Stimulated activated CD4-positive, alpha-beta T cell treated with anti-CD3 and anti-CD28 coated beads, TNF-alpha, amount 100 ng/mL, for 24 hours (primary cell): ENCODE results near the gene CACNA2D2.
A peak's percentile ranks its signal among the peaks of the same experiment; 100 is the strongest.

ENCODE experiments used
- DNase-seq, 3 experiments: peaks; one replicate each; pipeline ENCODE4 v3.0.0-alpha.2; 2020; ENCODE audit warnings: low read depth in 3 of 3

Gene CACNA2D2

GRCh38 chr3:50347187-50347813 is 156.1 kb downstream of the CACNA2D2 start:
- DNase-seq = peak; percentile 45 to 68 (median 62)

GRCh38 chr3:50345586-50346234 is 157.7 kb downstream of the CACNA2D2 start, which contains the start of gene ZMYND10:
TSS of gene ZMYND10 (minus strand) at chr3:50345732. CDS start at chr3:50345579, 153 bp downstream.
- DNase-seq = peak in 2 of 3 experiments; percentile 53 to 80

DNA sequence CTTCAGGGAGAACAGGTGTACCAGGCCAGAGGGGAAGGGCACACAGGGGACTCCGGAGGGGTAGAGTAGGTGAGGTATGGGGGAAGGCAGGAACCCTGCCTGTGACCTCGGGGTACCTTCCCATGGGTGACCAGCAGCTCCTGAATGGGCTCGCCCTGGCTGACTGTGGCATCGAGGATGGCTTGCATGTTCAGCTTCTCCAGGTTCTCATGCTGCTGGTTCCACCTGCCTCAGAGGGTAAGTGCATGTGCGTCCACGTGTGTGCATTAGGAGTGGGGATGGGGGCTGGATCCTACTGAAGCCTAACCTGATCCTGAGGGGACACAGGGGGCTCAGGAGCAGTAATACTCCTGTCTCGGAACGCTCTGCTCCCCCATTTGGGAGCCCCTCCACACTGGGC is 158.4 kb downstream of the CACNA2D2 start:
- DNase-seq = no peak

DNA sequence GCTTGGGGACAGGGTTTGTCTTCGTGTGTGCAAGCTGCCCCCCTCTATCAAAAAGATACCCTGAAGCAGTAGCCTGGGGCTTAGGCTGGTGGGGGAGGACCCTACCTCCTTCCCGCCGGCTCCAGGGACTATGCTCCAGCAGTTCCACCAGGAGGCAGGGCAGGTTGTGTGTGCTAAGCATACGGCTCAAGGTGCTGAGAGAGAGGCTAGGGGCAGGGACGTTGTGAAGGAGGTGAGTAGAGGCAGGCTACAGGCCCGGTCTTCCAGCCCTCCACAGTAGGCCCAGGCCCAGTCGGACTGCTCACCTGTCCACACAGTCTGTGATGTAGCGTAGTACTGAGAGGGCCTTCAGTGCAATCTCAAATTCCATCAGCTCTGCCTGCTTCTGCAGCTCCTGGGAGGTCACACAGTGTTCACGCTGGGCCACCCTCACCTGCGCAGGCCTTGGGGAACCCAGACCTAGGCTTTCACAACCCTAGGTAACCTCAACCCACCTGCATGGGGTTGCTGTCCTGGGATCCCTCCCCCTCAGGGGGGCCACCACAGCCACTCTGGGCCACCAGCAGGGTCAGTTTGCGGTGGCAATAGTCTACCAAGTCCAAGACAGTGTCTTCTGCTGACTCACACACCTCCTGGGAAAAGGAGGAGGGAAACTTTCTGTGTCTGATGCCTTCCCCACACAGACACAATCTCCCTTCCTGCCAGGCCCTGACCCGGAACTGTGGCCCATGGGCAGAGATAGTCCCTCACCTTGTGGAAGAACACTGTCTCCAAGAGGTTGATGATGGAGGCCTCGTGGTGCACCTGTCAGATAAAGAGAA is 160.4 kb downstream of the CACNA2D2 start:
- DNase-seq = no peak

DNA sequence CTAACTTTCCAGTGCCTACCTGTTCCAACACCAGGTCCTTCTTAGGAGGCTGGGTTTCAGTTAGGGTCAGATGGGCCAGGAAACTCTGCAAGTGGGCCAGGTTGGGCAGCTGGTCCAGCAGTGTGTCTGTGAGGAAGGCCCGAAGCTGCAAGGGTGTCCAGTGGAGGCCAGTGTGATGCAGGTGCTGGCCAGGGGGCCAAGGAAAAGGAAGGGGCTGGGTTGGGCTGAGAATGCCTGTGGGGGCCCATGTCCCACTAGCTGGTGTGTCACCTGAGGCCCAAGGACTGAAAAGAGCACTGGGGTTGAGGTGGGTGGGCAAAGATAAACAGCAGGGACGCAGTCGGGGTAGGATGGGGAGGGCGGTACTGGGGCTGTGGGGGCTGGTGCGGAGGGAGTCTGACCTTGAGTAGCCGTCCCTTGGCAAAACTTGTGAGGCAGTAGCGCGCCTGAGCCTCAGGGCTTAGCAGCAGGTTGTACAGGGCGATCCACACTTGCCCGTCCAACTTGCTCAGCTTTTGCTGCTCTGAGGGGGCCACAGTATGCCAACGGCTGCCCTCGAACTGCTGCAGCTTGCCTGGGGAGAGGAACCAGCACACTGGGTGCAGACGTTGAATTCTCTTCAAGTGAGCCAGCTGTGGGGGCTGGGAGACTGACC is 161.3 kb downstream of the CACNA2D2 start:
- no peak for DNase-seq

DNA sequence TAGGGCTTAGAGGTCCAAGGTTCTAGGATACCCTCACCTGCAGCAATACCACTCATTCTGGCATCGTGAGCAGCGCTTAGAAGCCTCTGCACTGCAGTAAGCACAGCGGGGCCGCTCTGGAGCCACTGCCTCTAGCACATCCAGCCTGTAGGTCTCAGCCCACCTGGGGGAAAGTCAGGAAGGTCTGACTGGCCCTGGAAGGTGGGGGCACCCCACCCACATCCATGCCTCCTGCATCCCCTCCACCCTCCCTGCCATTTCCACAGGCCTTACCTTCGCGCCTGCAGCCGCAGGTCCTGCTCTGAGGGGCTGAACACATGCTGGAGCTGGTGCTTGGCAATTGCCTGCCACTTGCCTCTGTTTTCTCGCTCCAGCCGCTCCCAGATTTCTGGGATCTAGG is 161.9 kb downstream of the CACNA2D2 start:
- DNase-seq = no peak

- peak in 2 of 3 experiments; percentile 59 to 82 for DNase-seq
Measured at GRCh38 chr3:50340448-50341329, 162.7 kb downstream of the CACNA2D2 start, which contains the start of gene RASSF1. TSS of gene RASSF1 (minus strand) at chr3:50340836. CDS start at chr3:50340805, 31 bp downstream.

DNA sequence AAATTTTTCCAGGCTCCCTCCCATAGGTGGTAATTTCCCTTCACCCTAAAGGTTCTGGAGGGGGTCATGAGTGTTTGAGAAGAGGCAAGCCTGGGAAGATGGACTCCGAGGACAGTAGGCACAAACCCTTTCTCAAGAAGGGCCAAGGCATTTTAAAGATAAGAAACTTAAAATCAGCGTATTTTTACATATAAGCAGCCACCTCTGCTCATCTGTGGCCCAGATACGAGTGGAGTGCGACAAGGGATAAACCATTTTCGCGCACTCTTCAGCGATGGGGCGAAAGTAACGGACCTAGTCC is 163.3 kb downstream of the CACNA2D2 start:
- DNase-seq = no peak

GRCh38 chr3:50339485-50340146 is 163.8 kb downstream of the CACNA2D2 start:
- DNase-seq = no peak

DNA sequence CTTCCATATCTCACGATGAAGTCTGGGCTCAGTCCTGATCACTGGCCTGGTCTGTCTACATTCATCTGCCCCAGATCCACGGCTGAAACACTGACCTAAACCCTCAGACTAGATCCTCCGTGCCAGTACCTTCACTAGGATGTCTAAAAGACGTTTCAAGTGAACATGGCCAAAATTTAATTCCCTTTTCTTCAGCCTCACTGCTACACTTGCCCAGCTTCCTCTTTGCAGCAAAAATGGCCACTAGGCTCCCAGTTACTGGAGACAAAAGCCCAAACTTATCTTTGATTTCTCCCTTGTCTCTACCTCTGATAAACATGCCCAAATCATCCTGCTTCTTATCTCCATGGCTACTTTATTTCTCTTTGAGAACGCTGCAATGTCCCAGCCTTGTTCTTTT is 164.5 kb downstream of the CACNA2D2 start:
- DNase-seq = no peak

DNA sequence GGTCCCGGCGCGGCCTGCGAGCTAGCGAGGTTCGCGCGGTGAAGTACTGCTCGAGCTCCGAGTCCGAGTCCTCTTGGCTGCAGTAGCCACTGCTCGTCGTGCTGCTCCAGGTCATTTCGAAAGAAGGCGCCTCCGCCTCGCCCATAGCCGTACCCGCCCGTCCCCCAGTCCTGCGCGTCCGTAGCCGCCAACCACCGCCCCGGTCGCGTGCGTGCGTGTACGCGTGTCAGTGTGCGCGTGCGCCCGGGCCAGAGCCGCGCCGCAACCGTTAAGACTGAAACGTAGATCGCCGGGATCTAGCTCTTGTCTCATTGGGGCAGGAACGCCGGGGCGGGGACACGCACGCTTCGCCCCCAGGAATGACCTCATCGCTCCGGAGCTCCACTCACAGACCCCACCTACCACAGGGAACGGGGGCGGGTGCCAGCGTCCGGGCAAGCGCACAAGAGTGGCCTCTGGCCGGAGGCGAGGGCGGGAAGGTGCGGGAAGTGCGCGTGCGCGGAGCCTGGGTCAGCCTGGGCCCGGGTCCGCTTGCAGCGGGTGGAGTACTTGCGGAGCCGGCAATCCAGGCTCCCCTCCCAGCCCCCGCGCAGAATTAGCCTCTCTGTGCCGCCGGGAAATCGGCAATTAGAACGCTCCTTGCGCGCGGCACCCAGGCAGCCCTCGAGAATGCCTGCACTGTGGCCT is 166.1 kb downstream of the CACNA2D2 start:
- peak; percentile 94 to 98 (median 96) for DNase-seq

DNA sequence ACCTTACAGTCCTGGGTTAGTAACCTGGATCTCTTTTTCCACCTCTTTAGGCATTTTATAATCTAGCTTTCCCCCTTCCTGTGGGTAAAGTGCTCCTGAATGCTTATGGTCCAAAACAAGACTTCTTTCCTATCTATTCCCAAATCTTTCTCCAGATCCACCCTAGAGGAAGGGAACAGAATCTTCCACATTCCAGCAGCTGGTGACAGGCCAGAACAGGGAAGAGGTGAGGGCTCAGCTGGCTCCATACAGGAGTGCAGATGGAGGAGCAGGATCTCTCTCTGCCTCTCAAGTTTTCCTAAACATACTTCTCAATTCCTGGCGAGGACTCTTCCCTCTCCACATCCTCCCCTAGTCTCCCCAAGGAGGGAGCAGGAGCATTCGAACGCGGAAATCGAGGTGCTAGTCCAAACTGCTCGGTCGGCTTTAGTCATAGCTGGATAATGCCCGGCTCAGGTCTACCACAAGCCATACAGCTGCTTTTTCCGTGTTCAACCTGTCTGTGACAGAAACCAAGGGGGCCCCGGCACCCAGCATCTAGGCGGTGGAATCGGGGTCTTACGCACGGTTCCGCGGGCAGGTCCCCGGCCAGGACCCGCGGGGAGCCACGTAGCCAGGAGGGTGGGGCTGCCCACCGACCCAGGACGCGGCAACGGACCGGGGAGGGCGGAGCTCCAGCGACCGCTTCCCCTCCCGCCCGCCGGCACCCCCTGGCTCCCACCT is 166.8 kb downstream of the CACNA2D2 start:
- peak in 1 of 3 experiments; percentile 27 for DNase-seq

- no peak for DNase-seq
Measured at GRCh38 chr3:50334339-50335075, 168.9 kb downstream of the CACNA2D2 start.

GRCh38 chr3:50333744-50334328 is 169.6 kb downstream of the CACNA2D2 start:
- no peak for DNase-seq

- DNase-seq = no peak
Measured at GRCh38 chr3:50331364-50331907, 172.0 kb downstream of the CACNA2D2 start.

DNA sequence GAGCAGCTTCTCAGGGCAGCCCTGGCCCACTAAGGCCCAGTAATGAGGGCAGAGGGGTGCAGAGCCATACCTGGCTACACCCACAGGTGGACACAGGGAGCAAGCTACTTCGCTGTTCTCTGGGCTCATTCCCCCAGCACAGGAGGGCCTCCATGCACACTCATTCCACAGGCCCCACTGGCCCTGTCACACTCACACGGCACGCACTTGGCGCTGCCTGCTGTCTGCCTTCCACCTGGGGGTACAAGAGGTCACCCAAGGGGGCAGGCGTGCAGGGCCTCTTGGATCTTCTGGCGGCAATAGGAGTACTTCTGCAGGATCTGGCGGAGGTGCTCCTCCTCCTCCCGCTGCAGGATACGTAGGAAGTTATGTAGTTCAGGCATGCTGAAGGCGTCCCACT is 173.1 kb downstream of the CACNA2D2 start:
- no peak for DNase-seq

DNA sequence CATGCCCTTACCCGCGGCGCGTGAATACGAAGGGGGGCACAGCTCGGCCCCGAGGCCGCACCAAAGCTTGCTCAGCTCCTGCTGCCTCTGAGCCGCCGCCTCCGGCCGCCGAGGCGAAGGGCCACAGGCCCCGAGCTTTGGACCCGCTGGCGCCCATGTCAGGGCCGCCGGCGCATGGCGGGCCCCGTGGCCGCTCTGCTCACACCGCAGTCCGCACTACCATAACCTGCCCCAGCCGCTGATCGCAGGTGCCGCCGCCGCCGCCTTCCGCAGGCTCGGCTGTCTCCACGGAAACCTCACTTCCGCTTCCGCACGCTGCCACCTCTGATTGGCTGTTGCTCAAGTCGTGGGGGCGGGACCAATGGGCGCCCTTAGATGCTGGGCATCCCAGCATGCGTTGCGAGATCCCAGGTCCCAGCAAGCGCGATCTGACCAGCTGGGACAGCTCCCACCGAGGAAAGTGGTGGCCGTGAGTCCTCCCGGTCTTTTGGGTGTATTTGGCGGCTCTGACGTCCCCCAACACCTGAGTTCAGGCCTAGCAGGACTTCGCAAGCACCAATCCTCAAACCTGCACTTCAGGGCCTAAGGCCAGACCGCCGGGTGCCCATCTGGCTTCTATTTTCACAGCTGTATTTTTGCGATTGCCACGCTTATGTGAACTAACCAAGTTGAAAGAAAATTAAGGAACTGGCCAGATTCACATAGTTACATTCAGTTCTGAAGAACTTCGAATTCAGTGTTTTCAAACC is 175.3 kb downstream of the CACNA2D2 start, which contains the start of gene TUSC2:
Gene TUSC2 (minus strand): TSS at position 281 of the 749 bp plus-strand sequence. CDS start 124 bp downstream, at position 157.
- peak; percentile 89 to 96 (median 92) for DNase-seq
